ENCODE data around the gene KANTR. TPM values are rescaled to one million over a fixed set of nuclear protein-coding genes. Genes with fewer than 3 reads are reported as not detected.
A peak's percentile ranks its signal among the peaks of the same experiment; 100 is the strongest.

The KANTR gene
- total RNA-seq, 1 donor from 2014 or later: 10.1 TPM

DNA sequence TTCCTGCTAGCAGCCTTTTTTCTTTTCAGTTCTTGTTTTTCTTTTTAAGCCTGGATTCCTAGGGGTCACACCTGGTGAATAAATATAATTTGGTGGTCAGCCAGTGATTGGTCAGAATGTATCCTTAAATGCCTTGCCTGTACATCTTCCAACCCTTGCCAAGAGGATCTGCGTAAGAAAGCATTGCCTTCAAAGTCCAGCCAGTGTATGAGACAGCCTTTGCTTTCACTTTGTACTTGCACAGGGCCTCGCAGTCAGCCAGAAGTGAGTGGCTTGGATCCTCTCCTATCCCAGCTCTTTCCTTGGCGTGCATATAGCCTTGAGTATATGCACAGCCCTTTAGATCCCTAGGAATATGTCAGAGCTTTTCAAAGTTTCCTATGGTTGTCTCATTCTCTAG, 22.2 kb downstream of the KANTR start:
- Mint-ChIP-seq H3K27ac (ENCODE audit: unreplicated experiment) (no peak overlapping the region), H3K36me3 (ENCODE audit: low read depth) (peaks cover 8% of the 10 kb centered on the region), H3K27me3 (ENCODE audit: low read depth) (no peaks in the 10 kb centered on the region), H3K4me1 (no peaks in the 10 kb centered on the region), H3K9me3 (no peaks in the 10 kb centered on the region), H3K4me3 (no peak overlapping the region)
- no peak for DNase-seq (ENCODE audit: low read depth, low spot score)
- TF ChIP-seq, protein P1, sequence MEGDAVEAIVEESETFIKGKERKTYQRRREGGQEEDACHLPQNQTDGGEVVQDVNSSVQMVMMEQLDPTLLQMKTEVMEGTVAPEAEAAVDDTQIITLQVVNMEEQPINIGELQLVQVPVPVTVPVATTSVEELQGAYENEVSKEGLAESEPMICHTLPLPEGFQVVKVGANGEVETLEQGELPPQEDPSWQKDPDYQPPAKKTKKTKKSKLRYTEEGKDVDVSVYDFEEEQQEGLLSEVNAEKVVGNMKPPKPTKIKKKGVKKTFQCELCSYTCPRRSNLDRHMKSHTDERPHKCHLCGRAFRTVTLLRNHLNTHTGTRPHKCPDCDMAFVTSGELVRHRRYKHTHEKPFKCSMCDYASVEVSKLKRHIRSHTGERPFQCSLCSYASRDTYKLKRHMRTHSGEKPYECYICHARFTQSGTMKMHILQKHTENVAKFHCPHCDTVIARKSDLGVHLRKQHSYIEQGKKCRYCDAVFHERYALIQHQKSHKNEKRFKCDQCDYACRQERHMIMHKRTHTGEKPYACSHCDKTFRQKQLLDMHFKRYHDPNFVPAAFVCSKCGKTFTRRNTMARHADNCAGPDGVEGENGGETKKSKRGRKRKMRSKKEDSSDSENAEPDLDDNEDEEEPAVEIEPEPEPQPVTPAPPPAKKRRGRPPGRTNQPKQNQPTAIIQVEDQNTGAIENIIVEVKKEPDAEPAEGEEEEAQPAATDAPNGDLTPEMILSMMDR (conservative IDR thresholded peaks at IDR 0.05): no peak

DNA sequence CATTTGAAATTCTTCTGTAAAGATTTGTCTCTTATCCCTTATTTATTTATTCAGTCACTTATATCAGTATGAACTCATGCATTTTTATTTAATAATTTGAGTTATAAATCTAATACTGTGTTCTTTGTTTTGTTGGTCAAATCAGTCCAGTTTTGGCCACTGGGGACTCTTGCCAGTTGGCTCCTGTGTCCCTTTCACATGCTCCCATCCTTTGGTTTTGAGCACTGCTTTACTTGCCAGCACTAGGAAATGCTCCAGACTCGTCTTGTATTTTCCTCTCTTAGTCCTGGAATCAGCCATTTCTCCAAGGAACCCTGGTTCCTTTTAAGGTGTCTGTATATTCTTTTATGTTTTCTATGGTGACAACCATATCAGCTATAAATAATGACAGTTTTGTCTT, 28.1 kb downstream of the KANTR start:
- no peaks in the 10 kb centered on the region for H3K4me1 Mint-ChIP-seq
- H3K27me3 Mint-ChIP-seq (ENCODE audit: low read depth): no peaks in the 10 kb centered on the region
- H3K4me3 Mint-ChIP-seq: no peak overlapping the region
- no peak overlapping the region for H3K27ac Mint-ChIP-seq (ENCODE audit: unreplicated experiment)
- DNase-seq (ENCODE audit: low read depth, low spot score): no peak
- peaks cover 8% of the 10 kb centered on the region for H3K36me3 Mint-ChIP-seq (ENCODE audit: low read depth)
- TF ChIP-seq, protein P1 (conservative IDR thresholded peaks at IDR 0.05): no peak
- peaks cover 6% of the 10 kb centered on the region for H3K9me3 Mint-ChIP-seq

DNA sequence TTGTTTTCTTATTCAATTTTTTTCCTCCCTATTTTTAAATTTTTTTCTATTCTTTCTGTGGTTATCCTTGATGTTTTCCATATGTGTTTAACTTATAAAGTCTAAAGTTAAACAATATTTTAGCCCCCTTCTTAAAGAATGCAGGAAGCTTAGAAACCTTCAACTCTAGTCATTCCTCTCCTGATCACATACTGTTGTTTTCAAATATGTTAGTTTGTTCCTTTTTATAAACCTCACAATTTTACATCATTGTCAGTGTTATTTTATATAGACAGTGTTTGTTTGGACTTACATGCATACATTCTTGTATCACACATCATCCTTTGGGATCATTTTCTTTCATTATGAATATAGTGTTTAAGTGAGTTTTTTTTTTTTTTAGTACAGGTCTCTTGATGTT, 31.6 kb downstream of the KANTR start:
- no peak overlapping the region for H3K4me3 Mint-ChIP-seq
- H3K36me3 Mint-ChIP-seq (ENCODE audit: low read depth): peaks cover 8% of the 10 kb centered on the region
- H3K27me3 Mint-ChIP-seq (ENCODE audit: low read depth): no peaks in the 10 kb centered on the region
- DNase-seq (ENCODE audit: low read depth, low spot score): no peak
- TF ChIP-seq, protein P1 (conservative IDR thresholded peaks at IDR 0.05): no peak
- H3K9me3 Mint-ChIP-seq: peaks cover 6% of the 10 kb centered on the region
- H3K4me1 Mint-ChIP-seq: no peaks in the 10 kb centered on the region
- no peak overlapping the region for H3K27ac Mint-ChIP-seq (ENCODE audit: unreplicated experiment)

DNA sequence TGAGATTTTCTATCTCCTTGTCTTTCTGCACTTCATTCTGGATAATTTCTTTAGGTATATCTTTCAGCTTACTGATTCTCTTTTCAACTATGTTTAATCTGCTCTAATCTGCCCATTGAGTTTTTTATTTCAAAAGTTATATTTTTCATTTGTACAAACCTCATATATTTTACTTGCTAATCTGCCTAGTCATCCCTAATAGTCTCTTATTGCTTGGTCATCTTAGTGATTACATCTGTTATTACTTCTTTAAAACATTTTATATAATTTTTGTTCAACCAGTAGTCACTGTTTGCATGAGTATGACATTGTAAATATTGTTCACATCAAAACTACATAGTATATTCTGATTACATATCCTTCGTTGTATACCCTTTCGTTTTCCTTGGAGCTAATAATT, 32.4 kb downstream of the KANTR start:
- Mint-ChIP-seq H3K4me3 (no peak overlapping the region), H3K27ac (ENCODE audit: unreplicated experiment) (no peak overlapping the region), H3K9me3 (peaks cover 6% of the 10 kb centered on the region), H3K36me3 (ENCODE audit: low read depth) (peaks cover 8% of the 10 kb centered on the region), H3K4me1 (no peaks in the 10 kb centered on the region), H3K27me3 (ENCODE audit: low read depth) (no peaks in the 10 kb centered on the region)
- TF ChIP-seq, protein P1 (conservative IDR thresholded peaks at IDR 0.05): no peak
- DNase-seq (ENCODE audit: low read depth, low spot score): no peak

DNA sequence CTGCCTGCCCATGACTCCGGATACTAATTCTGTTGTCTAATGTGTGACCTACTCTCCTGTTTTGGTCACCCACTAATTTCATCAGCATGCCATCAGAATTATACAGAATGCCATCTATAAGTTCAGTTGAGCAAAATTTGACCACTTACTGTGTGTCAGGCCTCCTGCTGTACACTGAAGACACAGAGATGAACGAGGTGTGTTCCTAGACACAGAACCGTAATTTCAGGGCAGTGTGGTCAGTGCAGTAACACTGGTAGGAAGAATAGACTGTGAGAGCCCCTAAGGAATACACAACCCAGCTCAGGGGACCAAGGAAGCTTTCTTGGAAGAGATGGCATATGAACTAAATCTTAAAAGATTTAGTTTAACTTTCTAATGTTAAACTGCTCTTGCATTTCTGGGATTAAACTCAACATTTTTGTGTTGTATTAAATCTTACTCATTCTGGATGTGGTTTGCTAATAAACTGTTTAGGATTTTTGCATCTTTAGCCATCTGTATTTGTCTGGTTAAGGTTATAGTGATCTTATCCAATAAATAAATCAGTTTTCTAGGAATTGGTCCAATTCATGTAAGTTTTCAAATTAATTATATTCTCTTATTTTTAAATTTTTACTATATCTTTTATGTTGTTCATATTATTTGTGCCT, 34.3 kb downstream of the KANTR start:
- Mint-ChIP-seq H3K4me3 (no peak overlapping the region), H3K27ac (ENCODE audit: unreplicated experiment) (peak overlapping the region; percentile 58), H3K9me3 (peaks cover 6% of the 10 kb centered on the region), H3K36me3 (ENCODE audit: low read depth) (peaks cover 8% of the 10 kb centered on the region), H3K27me3 (ENCODE audit: low read depth) (no peaks in the 10 kb centered on the region), H3K4me1 (no peaks in the 10 kb centered on the region)
- TF ChIP-seq, protein P1 (conservative IDR thresholded peaks at IDR 0.05): no peak
- no peak for DNase-seq (ENCODE audit: low read depth, low spot score)

Measured in neural crest cell (in vitro differentiated cells).